GM23338 (cell line): Measurements from ENCODE around the gene RRM1. TPM values are rescaled to one million over a fixed set of nuclear protein-coding genes. Genes with fewer than 3 reads are reported as not detected.

Experiments used
- ATAC-seq: fragments of 200-7000 bp; cut with Tn5 transposase; 3 replicates; pipeline ENCODE4 v1.9.1; 2020
- DNase-seq: peaks from one replicate; pipeline ENCODE4 v3.0.0-alpha.2; 2015; ENCODE audit warnings: low spot score
- H2AFZ ChIP-seq: fragments of 200-600 bp; sonication (generic); 2 replicates; pipeline ENCODE4 v1.8.0; 2016; ENCODE audit warnings: antibody characterized with exemption, mild to moderate bottlenecking, moderate library complexity
- H3F3A ChIP-seq: fragments of 200-600 bp; sonication (generic); replicated peaks from 2 replicates; pipeline ENCODE4 v1.8.0; 2017; ENCODE audit warnings: antibody characterized with exemption, mixed run types, low read depth
- H3K27ac ChIP-seq: fragments of 200-600 bp; sonication (generic); 2 replicates; pipeline ENCODE4 v1.6.1; 2016; ENCODE audit warnings: low read depth
- H3K27me3 ChIP-seq: fragments of 200-600 bp; sonication (generic); 2 replicates; pipeline ENCODE4 v1.8.0; 2016; ENCODE audit warnings: mild to moderate bottlenecking, mixed run types, moderate library complexity; ENCODE audit not compliant: insufficient read depth
- H3K36me3 ChIP-seq: fragments of 200-600 bp; sonication (generic); 2 replicates; pipeline ENCODE4 v1.8.0; 2016; ENCODE audit warnings: mild to moderate bottlenecking; ENCODE audit not compliant: insufficient read depth
- H3K4me1 ChIP-seq: fragments of 200-600 bp; sonication (generic); 2 replicates; pipeline ENCODE4 v1.8.0; 2016; ENCODE audit warnings: mild to moderate bottlenecking, moderate library complexity; ENCODE audit not compliant: insufficient read depth
- H3K4me2 ChIP-seq: fragments of 200-600 bp; sonication (generic); 2 replicates; pipeline ENCODE4 v1.7.1; 2017; ENCODE audit warnings: mixed run types
- H3K4me3 ChIP-seq: fragments of 200-600 bp; sonication (generic); 2 replicates; pipeline ENCODE4 v1.6.1; 2016; ENCODE audit warnings: mixed run types
- H3K79me2 ChIP-seq: fragments of 200-600 bp; sonication (generic); replicated peaks from 2 replicates; pipeline ENCODE4 v1.8.0; 2017; ENCODE audit warnings: mild to moderate bottlenecking; ENCODE audit not compliant: insufficient read depth
- H3K9me2 ChIP-seq: fragments of 200-600 bp; sonication (generic); 2 replicates; pipeline ENCODE4 v1.8.0; 2017; ENCODE audit not compliant: insufficient read depth
- H4K20me1 ChIP-seq: fragments of 200-600 bp; sonication (generic); replicated peaks from 2 replicates; pipeline ENCODE4 v1.8.0; 2017; ENCODE audit warnings: mild to moderate bottlenecking; ENCODE audit not compliant: insufficient read depth
- H3K27ac Mint-ChIP-seq: 2 replicates; pipeline ENCODE4 v1.8.0; 2020; ENCODE audit warnings: inconsistent platforms, mild to moderate bottlenecking, moderate library complexity, mixed read lengths
- H3K27me3 Mint-ChIP-seq: 3 replicates; pipeline ENCODE4 v1.8.0; 2022; ENCODE audit warnings: low read depth, mild to moderate bottlenecking, moderate library complexity, mixed read lengths, inconsistent platforms; ENCODE audit not compliant: insufficient read depth, poor library complexity
- H3K36me3 Mint-ChIP-seq: 3 replicates; pipeline ENCODE4 v1.8.0; 2021; ENCODE audit warnings: low read depth, mild to moderate bottlenecking, inconsistent platforms, moderate library complexity, mixed read lengths
- H3K4me1 Mint-ChIP-seq: 3 replicates; pipeline ENCODE4 v1.8.0; 2020; ENCODE audit warnings: mild to moderate bottlenecking, inconsistent platforms, mixed read lengths
- H3K4me3 Mint-ChIP-seq: 3 replicates; pipeline ENCODE4 v1.8.0; 2021; ENCODE audit warnings: moderate library complexity, mild to moderate bottlenecking, inconsistent platforms, mixed read lengths
- H3K9me3 Mint-ChIP-seq: 3 replicates; pipeline ENCODE4 v1.8.0; 2020; ENCODE audit warnings: moderate library complexity, mild to moderate bottlenecking, inconsistent platforms, mixed read lengths
- CREB1 ChIP-seq: fragments of 250-450 bp; sonication (Bioruptor Pico); IDR thresholded peaks from 2 replicates; pipeline ENCODE4 v1.5.0; 2020; ENCODE audit warnings: low read depth, mild to moderate bottlenecking, moderate library complexity
- POLR2AphosphoS5 ChIP-seq: IDR thresholded peaks from 2 replicates; pipeline ENCODE4 v1.6.1; 2016; ENCODE audit warnings: antibody characterized with exemption, low read depth
- ZNF114 ChIP-seq: fragments of 250-450 bp; sonication (Bioruptor Pico); IDR thresholded peaks from 2 replicates; pipeline ENCODE4 v1.5.0; 2020; ENCODE audit warnings: mild to moderate bottlenecking, moderate library complexity
- ZNF331 ChIP-seq: fragments of 250-450 bp; sonication (Bioruptor Pico); IDR thresholded peaks from 2 replicates; pipeline ENCODE4 v1.5.0; 2020; ENCODE audit warnings: low read depth, mild to moderate bottlenecking, moderate library complexity
- long read RNA-seq: library from polyadenylated mRNA; unstranded; transcript quantifications from one replicate; pipeline ENCODE4 v2.0.0, GENCODE V29; 2020; ENCODE audit not compliant: unreplicated experiment
- polyA plus RNA-seq: library from polyadenylated mRNA; unstranded; fragments of >200 nt; fragmentation: Nextera tagmentation; extraction: Ambion mirVana; gene quantifications from 2 replicates; pipeline ENCODE4 v1.2.1, GENCODE V29; 2016
- total RNA-seq: library from RNA; depleted of rRNA; stranded (reverse); fragments of >200 nt; shearing (Covaris generic); gene quantifications from 2 replicates; pipeline ENCODE4 v1.2.3, GENCODE V29; 2014; rRNA removed
- TF ChIP-seq, protein P1 (sequence below): IDR thresholded peaks from 2 replicates; pipeline ENCODE4 v1.6.1; 2016; ENCODE audit warnings: antibody characterized with exemption
- TF ChIP-seq, protein P2 (sequence below): fragments of 250-450 bp; sonication (Bioruptor Pico); IDR thresholded peaks from 2 replicates; pipeline ENCODE4 v1.5.0; 2020; ENCODE audit warnings: mild to moderate bottlenecking, moderate library complexity

The RRM1 gene
- total RNA-seq (96.8 and 118 TPM in 2 replicates), polyA plus RNA-seq (43.6 and 47.3 TPM in 2 replicates)
- long read RNA-seq, transcript RRM1-201 (19 exons, 3,076 nt): major isoform, 29 of 40 reads
- long read RNA-seq, partial matches to known transcripts: 8 of 40 reads
- long read RNA-seq, other reads (novel, unspliced or antisense): 3 of 40 reads

DNA sequence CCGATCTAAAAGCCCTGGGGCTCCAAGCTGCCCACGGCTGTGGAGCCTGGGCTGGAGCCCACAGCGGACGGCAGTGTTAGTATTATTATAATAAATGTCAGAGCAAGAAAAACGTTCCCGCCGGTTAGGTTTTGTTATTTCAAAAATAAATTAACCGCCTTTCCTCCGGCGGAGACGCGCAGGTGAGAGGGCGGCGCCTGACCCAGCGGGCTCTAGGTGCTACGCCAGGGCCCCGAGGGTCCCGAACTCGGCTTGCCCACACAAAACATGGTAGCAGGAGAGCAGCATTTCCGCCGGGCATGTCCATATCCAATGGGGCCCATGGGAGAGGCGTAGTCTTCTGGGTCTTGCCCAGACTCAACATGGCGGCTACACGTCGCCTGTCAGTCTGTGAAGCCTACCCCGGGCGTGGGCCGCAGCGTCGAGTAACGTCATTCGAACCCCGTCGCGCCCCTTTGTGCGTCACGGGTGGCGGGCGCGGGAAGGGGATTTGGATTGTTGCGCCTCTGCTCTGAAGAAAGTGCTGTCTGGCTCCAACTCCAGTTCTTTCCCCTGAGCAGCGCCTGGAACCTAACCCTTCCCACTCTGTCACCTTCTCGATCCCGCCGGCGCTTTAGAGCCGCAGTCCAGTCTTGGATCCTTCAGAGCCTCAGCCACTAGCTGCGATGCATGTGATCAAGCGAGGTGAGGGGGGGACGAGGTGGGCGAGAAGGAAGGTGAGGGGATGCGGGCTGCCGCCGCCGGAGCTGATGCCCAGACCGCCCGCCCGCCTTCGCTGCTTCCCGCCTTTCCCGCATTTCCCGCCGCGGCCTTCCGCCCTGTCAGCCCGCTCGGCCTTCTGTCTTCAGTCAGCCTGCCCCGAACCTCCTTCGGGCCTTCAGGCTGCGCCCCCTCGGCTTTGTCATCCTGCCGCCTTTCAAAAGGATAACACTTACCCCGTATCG is at the start of gene RRM1:
RRM1 (plus strand) TSS at position 452 of the 944 bp plus-strand sequence; CDS start at position 666, 214 bp downstream.
- H3K27me3 Mint-ChIP-seq: peaks cover 2% of the 10 kb centered on the region
- H3K4me1 ChIP-seq: peaks cover 15% of the 10 kb centered on the region
- H4K20me1 ChIP-seq: no peaks in the 10 kb centered on the region; the same call in 1 of the 2 replicates
- peaks cover 22% of the 10 kb centered on the region for H3K4me1 Mint-ChIP-seq
- H3K4me3 Mint-ChIP-seq: peak within 1 kb of the TSS; percentile 98
- H3K79me2 ChIP-seq: peaks cover 39% of the 10 kb centered on the region
- no peaks in the 10 kb centered on the region for H3K9me2 ChIP-seq
- H2AFZ ChIP-seq: peak within 1 kb of the TSS; percentile 88; the same call in 1 of the 2 replicates
- no peaks in the 10 kb centered on the region for H3K27me3 ChIP-seq
- H3K9me3 Mint-ChIP-seq: no peaks in the 10 kb centered on the region
- no peaks in the 10 kb centered on the region for H3K36me3 ChIP-seq
- DNase-seq (peak; percentile 98), ATAC-seq (peak; percentile 96)
- H3K27ac ChIP-seq: peak within 1 kb of the TSS; percentile 95
- TF ChIP-seq POLR2AphosphoS5 (peak; percentile 60), ZNF114 (CRISPR knock-in tag) (peak; percentile 83), CREB1 (CRISPR knock-in tag) (peak; percentile 100), ZNF331 (peak; percentile 52)
- TF ChIP-seq, protein P1, sequence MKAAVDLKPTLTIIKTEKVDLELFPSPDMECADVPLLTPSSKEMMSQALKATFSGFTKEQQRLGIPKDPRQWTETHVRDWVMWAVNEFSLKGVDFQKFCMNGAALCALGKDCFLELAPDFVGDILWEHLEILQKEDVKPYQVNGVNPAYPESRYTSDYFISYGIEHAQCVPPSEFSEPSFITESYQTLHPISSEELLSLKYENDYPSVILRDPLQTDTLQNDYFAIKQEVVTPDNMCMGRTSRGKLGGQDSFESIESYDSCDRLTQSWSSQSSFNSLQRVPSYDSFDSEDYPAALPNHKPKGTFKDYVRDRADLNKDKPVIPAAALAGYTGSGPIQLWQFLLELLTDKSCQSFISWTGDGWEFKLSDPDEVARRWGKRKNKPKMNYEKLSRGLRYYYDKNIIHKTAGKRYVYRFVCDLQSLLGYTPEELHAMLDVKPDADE: peak; percentile 96
- TF ChIP-seq, protein P2, sequence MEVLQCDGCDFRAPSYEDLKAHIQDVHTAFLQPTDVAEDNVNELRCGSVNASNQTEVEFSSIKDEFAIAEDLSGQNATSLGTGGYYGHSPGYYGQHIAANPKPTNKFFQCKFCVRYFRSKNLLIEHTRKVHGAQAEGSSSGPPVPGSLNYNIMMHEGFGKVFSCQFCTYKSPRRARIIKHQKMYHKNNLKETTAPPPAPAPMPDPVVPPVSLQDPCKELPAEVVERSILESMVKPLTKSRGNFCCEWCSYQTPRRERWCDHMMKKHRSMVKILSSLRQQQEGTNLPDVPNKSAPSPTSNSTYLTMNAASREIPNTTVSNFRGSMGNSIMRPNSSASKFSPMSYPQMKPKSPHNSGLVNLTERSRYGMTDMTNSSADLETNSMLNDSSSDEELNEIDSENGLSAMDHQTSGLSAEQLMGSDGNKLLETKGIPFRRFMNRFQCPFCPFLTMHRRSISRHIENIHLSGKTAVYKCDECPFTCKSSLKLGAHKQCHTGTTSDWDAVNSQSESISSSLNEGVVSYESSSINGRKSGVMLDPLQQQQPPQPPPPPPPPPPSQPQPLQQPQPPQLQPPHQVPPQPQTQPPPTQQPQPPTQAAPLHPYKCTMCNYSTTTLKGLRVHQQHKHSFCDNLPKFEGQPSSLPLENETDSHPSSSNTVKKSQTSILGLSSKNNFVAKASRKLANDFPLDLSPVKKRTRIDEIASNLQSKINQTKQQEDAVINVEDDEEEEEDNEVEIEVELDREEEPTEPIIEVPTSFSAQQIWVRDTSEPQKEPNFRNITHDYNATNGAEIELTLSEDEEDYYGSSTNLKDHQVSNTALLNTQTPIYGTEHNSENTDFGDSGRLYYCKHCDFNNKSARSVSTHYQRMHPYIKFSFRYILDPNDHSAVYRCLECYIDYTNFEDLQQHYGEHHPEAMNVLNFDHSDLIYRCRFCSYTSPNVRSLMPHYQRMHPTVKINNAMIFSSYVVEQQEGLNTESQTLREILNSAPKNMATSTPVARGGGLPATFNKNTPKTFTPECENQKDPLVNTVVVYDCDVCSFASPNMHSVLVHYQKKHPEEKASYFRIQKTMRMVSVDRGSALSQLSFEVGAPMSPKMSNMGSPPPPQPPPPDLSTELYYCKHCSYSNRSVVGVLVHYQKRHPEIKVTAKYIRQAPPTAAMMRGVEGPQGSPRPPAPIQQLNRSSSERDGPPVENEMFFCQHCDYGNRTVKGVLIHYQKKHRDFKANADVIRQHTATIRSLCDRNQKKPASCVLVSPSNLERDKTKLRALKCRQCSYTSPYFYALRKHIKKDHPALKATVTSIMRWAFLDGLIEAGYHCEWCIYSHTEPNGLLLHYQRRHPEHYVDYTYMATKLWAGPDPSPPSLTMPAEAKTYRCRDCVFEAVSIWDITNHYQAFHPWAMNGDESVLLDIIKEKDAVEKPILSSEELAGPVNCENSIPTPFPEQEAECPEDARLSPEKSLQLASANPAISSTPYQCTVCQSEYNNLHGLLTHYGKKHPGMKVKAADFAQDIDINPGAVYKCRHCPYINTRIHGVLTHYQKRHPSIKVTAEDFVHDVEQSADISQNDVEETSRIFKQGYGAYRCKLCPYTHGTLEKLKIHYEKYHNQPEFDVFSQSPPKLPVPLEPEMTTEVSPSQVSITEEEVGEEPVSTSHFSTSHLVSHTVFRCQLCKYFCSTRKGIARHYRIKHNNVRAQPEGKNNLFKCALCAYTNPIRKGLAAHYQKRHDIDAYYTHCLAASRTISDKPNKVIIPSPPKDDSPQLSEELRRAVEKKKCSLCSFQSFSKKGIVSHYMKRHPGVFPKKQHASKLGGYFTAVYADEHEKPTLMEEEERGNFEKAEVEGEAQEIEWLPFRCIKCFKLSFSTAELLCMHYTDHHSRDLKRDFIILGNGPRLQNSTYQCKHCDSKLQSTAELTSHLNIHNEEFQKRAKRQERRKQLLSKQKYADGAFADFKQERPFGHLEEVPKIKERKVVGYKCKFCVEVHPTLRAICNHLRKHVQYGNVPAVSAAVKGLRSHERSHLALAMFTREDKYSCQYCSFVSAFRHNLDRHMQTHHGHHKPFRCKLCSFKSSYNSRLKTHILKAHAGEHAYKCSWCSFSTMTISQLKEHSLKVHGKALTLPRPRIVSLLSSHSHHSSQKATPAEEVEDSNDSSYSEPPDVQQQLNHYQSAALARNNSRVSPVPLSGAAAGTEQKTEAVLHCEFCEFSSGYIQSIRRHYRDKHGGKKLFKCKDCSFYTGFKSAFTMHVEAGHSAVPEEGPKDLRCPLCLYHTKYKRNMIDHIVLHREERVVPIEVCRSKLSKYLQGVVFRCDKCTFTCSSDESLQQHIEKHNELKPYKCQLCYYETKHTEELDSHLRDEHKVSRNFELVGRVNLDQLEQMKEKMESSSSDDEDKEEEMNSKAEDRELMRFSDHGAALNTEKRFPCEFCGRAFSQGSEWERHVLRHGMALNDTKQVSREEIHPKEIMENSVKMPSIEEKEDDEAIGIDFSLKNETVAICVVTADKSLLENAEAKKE: no peak; the same call in 1 of the 2 replicates
- peak within 1 kb of the TSS; percentile 98 for H3K4me3 ChIP-seq
- H3K36me3 Mint-ChIP-seq: no peaks in the 10 kb centered on the region
- no peaks in the 10 kb centered on the region for H3F3A ChIP-seq
- peak within 1 kb of the TSS; percentile 93 for H3K4me2 ChIP-seq
- peak within 1 kb of the TSS; percentile 95 for H3K27ac Mint-ChIP-seq
